Measurements from ENCODE around the gene VWDE.

The VWDE gene

DNA sequence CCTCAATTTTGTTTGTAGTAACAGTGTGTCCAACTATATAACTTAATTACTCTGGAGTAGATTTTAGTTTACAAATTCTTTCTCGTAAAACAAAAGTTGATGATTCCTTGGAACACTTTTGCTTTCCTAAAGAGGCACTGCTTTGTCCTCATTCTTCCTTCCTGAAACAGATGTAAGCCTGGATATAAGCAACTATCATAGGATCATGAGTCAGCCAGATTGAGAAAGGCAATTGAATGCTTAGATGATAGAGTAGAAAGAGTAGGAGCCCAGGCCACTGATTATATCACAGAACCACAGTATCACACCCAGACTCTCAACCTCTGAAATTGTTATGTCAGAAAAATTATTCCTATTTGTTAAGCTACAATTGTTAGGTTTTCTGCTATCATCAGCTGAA is 122.6 kb downstream of the VWDE start:
- DNase-seq (ENCODE audit: low spot score): no peak

Measured in left forelimb (tissue), 1 donor.